PC-9 (cell line): Measurements from ENCODE around the gene DHRS7B. TPM values are rescaled to one million over a fixed set of nuclear protein-coding genes. Genes with fewer than 3 reads are reported as not detected.

ENCODE experiments used
- BruUV-seq: library from RNA; stranded (reverse); fragments of 400-500 nt; replicated peaks from 2 replicates; lab custom pipeline; 2021; lab: Mats Ljungman, UMichigan
- CTCF ChIA-PET: fragments of 300-600 bp; sonication (Branson Sonifier 250); formaldehyde crosslinking; loops from one replicate; lab custom pipeline; 2022; ENCODE audit warnings: antibody characterized with exemption; lab: Charles Lee
- POLR2A ChIA-PET: fragments of 300-600 bp; sonication (Branson Sonifier 250); formaldehyde crosslinking; loops from one replicate; lab custom pipeline; 2022; ENCODE audit warnings: antibody characterized with exemption; ENCODE audit not compliant: unreplicated experiment; lab: Charles Lee
- DNase-seq, 2 experiments: peaks; one replicate each; pipeline versions ENCODE4 v3.0.0 to v3.0.0-alpha.2; 2015 to 2022; ENCODE audit warnings: mixed read lengths in 1 of 2
- H2AFZ ChIP-seq: fragments of 200-600 bp; sonication (generic); 2 replicates; pipeline ENCODE4 v1.8.1; 2017; ENCODE audit warnings: antibody characterized with exemption
- H3F3A ChIP-seq: fragments of 200-600 bp; sonication (generic); 2 replicates; pipeline ENCODE4 v1.8.1; 2017; ENCODE audit warnings: antibody characterized with exemption, mild to moderate bottlenecking, low read depth; ENCODE audit not compliant: insufficient read depth
- H3K27ac ChIP-seq: fragments of 200-600 bp; sonication (generic); 2 replicates; pipeline ENCODE4 v1.6.1; 2016; ENCODE audit warnings: mixed run types
- H3K27me3 ChIP-seq: fragments of 200-600 bp; sonication (generic); 2 replicates; pipeline ENCODE4 v1.6.1; 2016; ENCODE audit warnings: low read depth, mixed run types; ENCODE audit not compliant: insufficient read depth
- H3K36me3 ChIP-seq: fragments of 200-600 bp; sonication (generic); 2 replicates; pipeline ENCODE4 v1.6.1; 2016; ENCODE audit warnings: low read depth, mixed run types
- H3K4me1 ChIP-seq: fragments of 200-600 bp; sonication (generic); replicated peaks from 2 replicates; pipeline ENCODE4 v1.6.1; 2016; ENCODE audit warnings: mixed run types; ENCODE audit not compliant: insufficient read depth
- H3K4me2 ChIP-seq: fragments of 200-600 bp; sonication (generic); 2 replicates; pipeline ENCODE4 v1.6.1; 2017; ENCODE audit warnings: mixed run types
- H3K4me3 ChIP-seq: fragments of 200-600 bp; sonication (generic); 2 replicates; pipeline ENCODE4 v1.6.1; 2016; ENCODE audit warnings: mixed run types
- H3K79me2 ChIP-seq: fragments of 200-600 bp; sonication (generic); 2 replicates; pipeline ENCODE4 v1.6.1; 2017; ENCODE audit warnings: low read depth, mixed run types
- H3K9me2 ChIP-seq: fragments of 200-600 bp; sonication (generic); 2 replicates; pipeline ENCODE4 v1.8.1; 2017; ENCODE audit warnings: mild to moderate bottlenecking; ENCODE audit not compliant: insufficient read depth
- H3K9me3 ChIP-seq: fragments of 200-600 bp; sonication (generic); 2 replicates; pipeline ENCODE4 v1.8.1; 2016; ENCODE audit warnings: low read depth; ENCODE audit not compliant: insufficient read depth
- H4K20me1 ChIP-seq: fragments of 200-600 bp; sonication (generic); 2 replicates; pipeline ENCODE4 v1.8.1; 2017; ENCODE audit not compliant: insufficient read depth
- EZH2 ChIP-seq: fragments of 200-600 bp; sonication (generic); IDR thresholded peaks from 2 replicates; pipeline ENCODE4 v1.8.0; 2017; ENCODE audit warnings: antibody characterized with exemption, low read depth
- intact Hi-C: fragments of 100-400 bp; cut with micrococcal nuclease; formaldehyde crosslinking; loops from one replicate; pipeline ENCODE4 v1.10.0; 2022; ENCODE audit not compliant: unreplicated experiment
- total RNA-seq: library from RNA; stranded (reverse); gene quantifications from 2 replicates; pipeline ENCODE4 v1.2.3, GENCODE V29; 2021
- TF ChIP-seq, protein P1 (sequence below): fragments of 200-600 bp; sonication (generic); conservative IDR thresholded peaks from 2 replicates; pipeline ENCODE4 v1.6.1; 2017; ENCODE audit warnings: mixed run types, antibody characterized with exemption, mild to moderate bottlenecking, moderate library complexity

The DHRS7B gene
- total RNA-seq, 1 experiment from 2014 or later, result 27.9 TPM

DNA sequence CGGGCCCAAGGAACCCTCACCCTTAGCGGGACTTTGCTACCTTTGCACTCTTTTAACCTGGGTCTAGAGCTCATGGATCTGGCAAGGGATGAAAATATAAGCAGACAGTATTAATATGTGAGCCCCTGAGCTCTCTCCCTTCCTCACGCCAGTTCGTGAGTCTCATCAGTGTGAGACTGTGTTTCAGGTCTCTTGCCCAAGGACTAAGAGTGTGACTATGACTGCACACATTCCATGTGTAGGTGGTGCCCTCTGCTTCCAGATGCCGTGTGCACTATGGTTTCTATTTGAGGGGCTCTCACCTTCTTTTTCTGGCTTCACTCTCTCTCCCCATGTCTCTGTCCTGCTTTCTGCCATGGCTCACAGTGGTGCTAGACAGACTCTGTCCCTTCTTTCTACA, 40.5 kb downstream of the DHRS7B start:
- no peaks in the 10 kb centered on the region for H3F3A ChIP-seq
- ChIA-PET CTCF (no interaction called here), POLR2A (interaction anchor here (0.6 kb wide), 1 partner anchor 279 kb away, joined by 3 read pairs; no protein-coding TSS in a partner anchor)
- intact Hi-C loops, result no loop called here
- no peaks in the 10 kb centered on the region for H3K4me1 ChIP-seq
- DNase-seq, result no peak
- no peak overlapping the region for H3K4me2 ChIP-seq
- H3K4me3 ChIP-seq, result no peak overlapping the region
- no peaks in the 10 kb centered on the region for H3K36me3 ChIP-seq
- TF ChIP-seq, protein P1, sequence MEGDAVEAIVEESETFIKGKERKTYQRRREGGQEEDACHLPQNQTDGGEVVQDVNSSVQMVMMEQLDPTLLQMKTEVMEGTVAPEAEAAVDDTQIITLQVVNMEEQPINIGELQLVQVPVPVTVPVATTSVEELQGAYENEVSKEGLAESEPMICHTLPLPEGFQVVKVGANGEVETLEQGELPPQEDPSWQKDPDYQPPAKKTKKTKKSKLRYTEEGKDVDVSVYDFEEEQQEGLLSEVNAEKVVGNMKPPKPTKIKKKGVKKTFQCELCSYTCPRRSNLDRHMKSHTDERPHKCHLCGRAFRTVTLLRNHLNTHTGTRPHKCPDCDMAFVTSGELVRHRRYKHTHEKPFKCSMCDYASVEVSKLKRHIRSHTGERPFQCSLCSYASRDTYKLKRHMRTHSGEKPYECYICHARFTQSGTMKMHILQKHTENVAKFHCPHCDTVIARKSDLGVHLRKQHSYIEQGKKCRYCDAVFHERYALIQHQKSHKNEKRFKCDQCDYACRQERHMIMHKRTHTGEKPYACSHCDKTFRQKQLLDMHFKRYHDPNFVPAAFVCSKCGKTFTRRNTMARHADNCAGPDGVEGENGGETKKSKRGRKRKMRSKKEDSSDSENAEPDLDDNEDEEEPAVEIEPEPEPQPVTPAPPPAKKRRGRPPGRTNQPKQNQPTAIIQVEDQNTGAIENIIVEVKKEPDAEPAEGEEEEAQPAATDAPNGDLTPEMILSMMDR, result no peak
- TF ChIP-seq EZH2, result no peak
- no TSS peak for BruUV-seq
- no peaks in the 10 kb centered on the region for H4K20me1 ChIP-seq
- no peak overlapping the region for H3K27ac ChIP-seq
- H3K9me2 ChIP-seq, result no peaks in the 10 kb centered on the region
- H3K27me3 ChIP-seq, result no peaks in the 10 kb centered on the region
- H3K79me2 ChIP-seq, result no peaks in the 10 kb centered on the region
- H3K9me3 ChIP-seq, result no peaks in the 10 kb centered on the region
- H2AFZ ChIP-seq, result no peak overlapping the region

DNA sequence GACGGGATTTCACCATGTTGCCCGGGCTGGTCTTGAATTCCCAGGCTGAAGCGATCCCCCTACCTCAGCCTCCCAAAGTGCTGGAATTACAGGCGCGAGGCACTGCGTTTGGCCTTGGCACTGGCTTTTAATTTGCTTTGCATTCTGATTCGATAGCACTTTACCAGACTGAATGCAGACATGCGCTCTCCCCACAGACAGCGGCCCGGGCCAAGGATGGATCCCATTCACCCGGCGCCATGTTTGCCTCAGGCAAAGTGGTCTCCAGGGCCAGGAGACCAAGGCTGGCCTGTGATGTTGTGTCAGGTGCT, 41.7 kb downstream of the DHRS7B start:
- ChIA-PET CTCF (no interaction called here), POLR2A (no interaction called here)
- no peak for DNase-seq
- intact Hi-C loops, result no loop called here
- no peaks in the 10 kb centered on the region for H4K20me1 ChIP-seq
- TF ChIP-seq, protein P1, result no peak
- no peak for TF ChIP-seq EZH2
- BruUV-seq, result no TSS peak
- H3K27ac ChIP-seq, result no peak overlapping the region
- H2AFZ ChIP-seq, result no peak overlapping the region
- no peaks in the 10 kb centered on the region for H3F3A ChIP-seq
- no peaks in the 10 kb centered on the region for H3K36me3 ChIP-seq
- H3K79me2 ChIP-seq, result no peaks in the 10 kb centered on the region
- no peak overlapping the region for H3K4me3 ChIP-seq
- H3K4me2 ChIP-seq, result no peak overlapping the region
- no peaks in the 10 kb centered on the region for H3K9me2 ChIP-seq
- no peaks in the 10 kb centered on the region for H3K27me3 ChIP-seq
- H3K4me1 ChIP-seq, result no peaks in the 10 kb centered on the region
- no peaks in the 10 kb centered on the region for H3K9me3 ChIP-seq

DNA sequence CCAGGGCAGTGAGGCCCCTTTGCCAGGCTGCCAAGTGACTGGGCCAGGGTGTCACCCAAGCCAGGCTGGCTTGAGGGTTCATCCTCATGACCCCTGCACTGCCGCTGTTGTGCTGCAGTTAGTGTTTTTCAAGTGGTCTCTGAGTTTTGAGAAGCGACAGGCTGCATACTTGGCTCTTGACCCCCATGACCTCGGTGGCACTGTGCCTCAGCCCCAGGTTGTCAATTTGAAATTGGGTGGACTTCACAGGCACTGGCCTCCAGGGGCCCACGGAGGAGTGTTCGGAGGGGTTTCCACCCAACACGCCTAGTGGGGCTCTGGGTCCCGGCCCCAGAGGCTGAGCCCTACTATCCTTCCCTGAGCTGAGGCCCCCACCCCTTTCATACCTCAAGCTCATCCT, 42.7 kb downstream of the DHRS7B start:
- Histone ChIP-seq H3K9me2 (no peaks in the 10 kb centered on the region), H3K4me1 (no peaks in the 10 kb centered on the region), H2AFZ (no peak overlapping the region), H4K20me1 (no peaks in the 10 kb centered on the region), H3F3A (no peaks in the 10 kb centered on the region), H3K4me3 (no peak overlapping the region), H3K4me2 (no peak overlapping the region), H3K27ac (no peak overlapping the region), H3K36me3 (no peaks in the 10 kb centered on the region), H3K79me2 (no peaks in the 10 kb centered on the region), H3K27me3 (no peaks in the 10 kb centered on the region), H3K9me3 (no peaks in the 10 kb centered on the region)
- ChIA-PET POLR2A (no interaction called here), CTCF (no interaction called here)
- DNase-seq, result no peak
- BruUV-seq, result no TSS peak
- TF ChIP-seq, protein P1, result no peak
- TF ChIP-seq EZH2, result no peak
- intact Hi-C loops, result no loop called here
